Activated T-helper 2 cell treated with anti-CD3 and anti-CD28 coated beads, Interferon-gamma antibody, Interleukin-2, Interleukin-4, amounts not matched to agents 10 μg/mL and 5 μg/mL and 100 μg/mL, durations not matched to agents 14 hours and 24 hours and 36 hours (primary cell): ENCODE measurements around the gene VEPH1. TPM values are rescaled to one million over a fixed set of nuclear protein-coding genes. Genes with fewer than 3 reads are reported as not detected.
"Not testable (repeated sequence)": the region's sequence is repeated elsewhere in the genome, so short reads cannot be mapped to it uniquely, and the experiment has no call there.

Source experiments
- DNase-seq: peaks from one replicate; pipeline ENCODE4 v3.0.0; 2021; ENCODE audit warnings: low spot score
- H3K27ac Mint-ChIP-seq: one replicate; pipeline ENCODE4 v1.8.0; 2021; ENCODE audit warnings: mixed read lengths
- H3K27me3 Mint-ChIP-seq: one replicate; pipeline ENCODE4 v1.8.0; 2021; ENCODE audit warnings: low read depth, mixed read lengths
- H3K36me3 Mint-ChIP-seq: one replicate; pipeline ENCODE4 v1.8.0; 2021; ENCODE audit warnings: low read depth, mixed read lengths
- H3K4me1 Mint-ChIP-seq: one replicate; pipeline ENCODE4 v1.8.0; 2021; ENCODE audit warnings: low read depth, mixed read lengths
- H3K4me3 Mint-ChIP-seq: one replicate; pipeline ENCODE4 v1.8.0; 2021; ENCODE audit warnings: low read depth, mild to moderate bottlenecking, moderate library complexity, mixed read lengths
- H3K9me3 Mint-ChIP-seq: one replicate; pipeline ENCODE4 v1.8.0; 2021; ENCODE audit warnings: mixed read lengths
- intact Hi-C: fragments of 100-400 bp; cut with micrococcal nuclease; formaldehyde crosslinking; loops from one replicate; pipeline ENCODE4 v1.15.1; 2023
- total RNA-seq: library from RNA; stranded (reverse); gene quantifications from 2 replicates; pipeline ENCODE4 v1.2.3, GENCODE V29; 2022

The VEPH1 gene
- total RNA-seq, 1 donor from 2014 or later: not detected

DNA sequence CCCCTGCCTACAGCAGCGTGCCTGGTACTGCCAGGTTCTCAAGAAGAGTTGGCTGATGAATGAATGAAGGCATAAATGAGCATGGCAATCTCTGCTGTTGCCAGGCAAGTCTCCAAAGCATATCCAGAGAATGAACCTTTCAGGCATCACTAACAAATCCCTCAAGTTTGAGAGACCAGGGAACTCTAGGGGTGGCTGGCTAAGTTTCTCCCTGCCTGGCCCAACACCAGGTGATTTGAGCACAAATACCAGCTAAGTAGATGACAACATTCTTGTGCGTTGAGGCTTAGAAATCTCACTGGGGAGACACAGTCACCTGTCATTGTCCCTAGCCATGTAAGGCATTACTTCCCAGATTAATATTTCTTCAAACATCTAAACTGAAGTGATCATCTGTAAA is 147.9 kb downstream of the VEPH1 start:
- DNase-seq: no peak
- no peak overlapping the region for H3K4me3 Mint-ChIP-seq

DNA sequence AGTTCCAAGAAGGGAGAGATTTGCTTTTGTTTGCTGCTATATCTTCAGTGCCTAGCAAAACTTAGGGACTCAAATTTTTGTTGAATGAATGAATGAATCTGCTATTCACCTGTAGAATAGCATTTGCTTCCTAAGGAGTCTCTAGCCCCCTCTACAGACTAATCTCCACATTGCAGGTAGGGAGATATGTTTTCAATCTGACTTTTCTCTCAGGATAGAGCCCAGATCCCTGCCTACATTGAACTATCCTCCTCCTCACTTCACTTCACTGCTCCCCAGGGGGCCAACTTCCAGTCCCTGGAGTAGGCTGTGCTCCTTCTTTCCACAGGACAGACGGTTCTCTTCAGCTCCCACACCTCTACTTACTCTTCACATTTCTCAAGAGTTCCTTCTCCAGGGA is 148.5 kb downstream of the VEPH1 start:
- H3K36me3 Mint-ChIP-seq: no peaks in the 10 kb centered on the region
- H3K27me3 Mint-ChIP-seq: no peaks in the 10 kb centered on the region
- DNase-seq: no peak
- no peaks in the 10 kb centered on the region for H3K9me3 Mint-ChIP-seq
- intact Hi-C loops: no loop called here
- H3K4me1 Mint-ChIP-seq: no peaks in the 10 kb centered on the region
- H3K27ac Mint-ChIP-seq: no peak overlapping the region
- no peak overlapping the region for H3K4me3 Mint-ChIP-seq

More for the DNA sequence above, 147.9 kb downstream of the VEPH1 start:
- Mint-ChIP-seq H3K9me3 (no peaks in the 10 kb centered on the region), H3K27ac (no peak overlapping the region), H3K36me3 (no peaks in the 10 kb centered on the region), H3K27me3 (no peaks in the 10 kb centered on the region), H3K4me1 (no peaks in the 10 kb centered on the region)
- intact Hi-C loops: no loop called here

- H3K9me3 Mint-ChIP-seq: no peaks in the 10 kb centered on the region
- no peaks in the 10 kb centered on the region for H3K36me3 Mint-ChIP-seq
- no peaks in the 10 kb centered on the region for H3K4me1 Mint-ChIP-seq
- H3K27ac Mint-ChIP-seq: no peak overlapping the region
- no peak overlapping the region for H3K4me3 Mint-ChIP-seq
- DNase-seq: no peak
- no peaks in the 10 kb centered on the region for H3K27me3 Mint-ChIP-seq
- intact Hi-C loops: no loop called here
These were observed 149.0 kb downstream of the VEPH1 start for GRCh38 chr3:157354254-157354653.

DNA sequence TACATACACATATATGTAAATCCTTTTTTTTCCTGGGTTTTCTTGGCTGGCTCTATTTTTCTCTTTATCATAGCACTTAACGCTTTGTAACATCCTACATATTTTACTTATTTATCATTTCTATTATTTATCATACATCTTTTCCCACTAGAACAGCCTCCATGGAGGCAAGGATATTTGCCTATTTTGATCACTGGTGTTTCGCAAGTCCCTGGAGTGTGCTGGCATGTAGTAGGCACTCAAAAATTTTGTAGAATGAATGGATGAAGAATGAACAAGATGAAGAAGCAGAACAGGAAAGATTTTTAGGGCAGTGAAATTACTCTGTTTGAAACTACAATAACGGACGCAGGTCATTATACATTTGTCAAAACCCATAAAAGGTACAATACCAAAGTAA is 149.6 kb downstream of the VEPH1 start:
- Mint-ChIP-seq H3K9me3 (no peaks in the 10 kb centered on the region), H3K27ac (no peak overlapping the region), H3K36me3 (no peaks in the 10 kb centered on the region), H3K4me3 (no peak overlapping the region), H3K4me1 (no peaks in the 10 kb centered on the region), H3K27me3 (no peaks in the 10 kb centered on the region)
- DNase-seq: no peak
- intact Hi-C loops: no loop called here

DNA sequence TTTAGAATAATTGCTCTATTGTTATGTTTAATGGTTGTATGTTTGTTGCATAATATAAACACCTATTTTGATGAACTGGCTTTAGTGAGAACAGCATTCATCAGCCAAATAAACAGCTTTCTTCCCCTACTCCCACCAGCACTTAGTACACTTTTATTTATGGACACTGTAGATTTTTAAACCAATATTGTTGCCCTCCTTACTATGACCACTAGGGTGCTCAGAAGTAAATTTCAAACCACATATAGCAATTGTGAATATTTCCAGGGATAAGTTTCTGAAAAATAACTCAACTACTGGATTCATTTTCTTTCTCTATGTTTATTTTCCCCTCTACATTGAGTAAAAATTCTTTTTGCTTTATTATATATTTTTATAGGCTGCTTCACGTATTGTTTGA is 151.2 kb downstream of the VEPH1 start:
- H3K4me1 Mint-ChIP-seq: no peaks in the 10 kb centered on the region
- no peak overlapping the region for H3K27ac Mint-ChIP-seq
- no peak for DNase-seq
- no peaks in the 10 kb centered on the region for H3K36me3 Mint-ChIP-seq
- H3K9me3 Mint-ChIP-seq: no peaks in the 10 kb centered on the region
- H3K4me3 Mint-ChIP-seq: no peak overlapping the region
- intact Hi-C loops: no loop called here
- H3K27me3 Mint-ChIP-seq: no peaks in the 10 kb centered on the region

DNA sequence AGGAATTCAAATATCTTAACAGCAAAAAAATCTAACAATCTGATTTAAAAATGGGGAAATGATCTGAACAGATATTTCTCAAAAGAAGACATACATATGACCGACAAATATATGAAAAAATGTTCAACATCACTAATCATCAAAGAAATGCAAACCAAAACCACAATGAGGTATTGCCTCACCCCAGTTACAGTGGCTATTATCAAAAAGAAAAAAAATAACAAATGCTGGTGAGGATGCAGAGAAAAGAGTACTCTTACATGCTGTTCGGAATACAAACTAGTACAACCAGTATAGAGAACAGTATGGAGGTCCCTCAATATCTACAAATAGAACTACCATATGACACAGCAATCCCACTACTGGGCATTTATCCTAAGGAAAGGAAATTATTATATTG is 152.6 kb downstream of the VEPH1 start:
- H3K36me3 Mint-ChIP-seq, H3K27me3 Mint-ChIP-seq, intact Hi-C loops, H3K27ac Mint-ChIP-seq, H3K9me3 Mint-ChIP-seq, DNase-seq, H3K4me3 Mint-ChIP-seq, H3K4me1 Mint-ChIP-seq: not testable (repeated sequence)

DNA sequence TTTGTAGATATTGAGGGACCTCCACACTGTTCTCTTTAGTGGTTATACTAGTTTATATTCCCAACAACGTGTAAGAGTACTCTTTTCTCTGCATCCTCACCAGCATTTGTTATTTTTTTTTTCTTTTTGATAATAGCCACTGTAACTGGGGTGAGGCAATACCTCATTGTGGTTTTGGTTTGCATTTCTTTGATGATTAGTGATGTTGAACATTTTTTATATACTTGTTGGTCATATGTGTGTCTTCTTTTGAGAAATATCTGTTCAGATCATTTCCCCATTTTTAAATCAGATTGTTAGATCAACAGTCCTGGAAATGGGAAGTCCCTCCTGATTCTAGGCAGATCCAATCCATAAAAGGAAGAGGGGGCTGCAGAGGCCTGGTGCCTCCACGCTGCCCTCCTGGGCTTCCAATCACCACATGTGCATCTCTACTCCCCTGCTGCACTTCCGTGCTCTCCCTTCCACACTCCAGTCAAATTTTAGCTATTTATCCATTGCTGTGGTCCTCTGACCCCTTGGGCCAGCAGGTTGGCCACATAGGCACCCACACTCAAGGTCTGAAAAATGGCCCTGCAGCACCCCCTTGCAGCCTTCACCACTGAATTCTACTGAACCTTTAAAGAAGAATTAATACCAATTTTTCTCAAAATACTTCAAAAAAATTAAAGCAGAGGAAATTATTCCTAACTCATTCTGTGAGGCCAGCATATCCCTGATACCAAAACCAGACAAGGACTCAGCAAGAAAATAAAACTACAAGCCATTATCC is 154.7 kb downstream of the VEPH1 start:
- H3K36me3 Mint-ChIP-seq, H3K9me3 Mint-ChIP-seq, H3K4me3 Mint-ChIP-seq, intact Hi-C loops, H3K4me1 Mint-ChIP-seq, H3K27me3 Mint-ChIP-seq, H3K27ac Mint-ChIP-seq, DNase-seq: not testable (repeated sequence)

- intact Hi-C loops: no loop called here
- no peak overlapping the region for H3K4me3 Mint-ChIP-seq
- no peaks in the 10 kb centered on the region for H3K9me3 Mint-ChIP-seq
- H3K4me1 Mint-ChIP-seq: no peaks in the 10 kb centered on the region
- no peak overlapping the region for H3K27ac Mint-ChIP-seq
- DNase-seq: no peak
- no peaks in the 10 kb centered on the region for H3K27me3 Mint-ChIP-seq
- no peaks in the 10 kb centered on the region for H3K36me3 Mint-ChIP-seq
These were observed 155.5 kb downstream of the VEPH1 start for GRCh38 chr3:157347577-157348303.

- Mint-ChIP-seq H3K27me3 (no peaks in the 10 kb centered on the region), H3K9me3 (no peaks in the 10 kb centered on the region), H3K27ac (no peak overlapping the region), H3K4me3 (no peak overlapping the region), H3K36me3 (no peaks in the 10 kb centered on the region), H3K4me1 (no peaks in the 10 kb centered on the region)
- intact Hi-C loops: no loop called here
- DNase-seq: no peak
These were observed 166.8 kb downstream of the VEPH1 start for GRCh38 chr3:157336252-157337009.

GRCh38 chr3:157335233-157336076 is 167.8 kb downstream of the VEPH1 start:
- no peaks in the 10 kb centered on the region for H3K27me3 Mint-ChIP-seq
- no peaks in the 10 kb centered on the region for H3K36me3 Mint-ChIP-seq
- H3K4me1 Mint-ChIP-seq: no peaks in the 10 kb centered on the region
- no peaks in the 10 kb centered on the region for H3K9me3 Mint-ChIP-seq
- H3K27ac Mint-ChIP-seq: no peak overlapping the region
- no peak overlapping the region for H3K4me3 Mint-ChIP-seq
- no peak for DNase-seq
- intact Hi-C loops: no loop called here

- DNase-seq: no peak
- H3K4me1 Mint-ChIP-seq: no peaks in the 10 kb centered on the region
- no peak overlapping the region for H3K4me3 Mint-ChIP-seq
- no peaks in the 10 kb centered on the region for H3K9me3 Mint-ChIP-seq
- no peaks in the 10 kb centered on the region for H3K27me3 Mint-ChIP-seq
- no peak overlapping the region for H3K27ac Mint-ChIP-seq
- H3K36me3 Mint-ChIP-seq: no peaks in the 10 kb centered on the region
- intact Hi-C loops: no loop called here
These were observed 169.6 kb downstream of the VEPH1 start for GRCh38 chr3:157333551-157333991.

GRCh38 chr3:157330206-157330605 is 173.0 kb downstream of the VEPH1 start:
- Mint-ChIP-seq H3K27me3 (no peaks in the 10 kb centered on the region), H3K4me3 (no peak overlapping the region), H3K36me3 (no peaks in the 10 kb centered on the region), H3K27ac (no peak overlapping the region), H3K9me3 (no peaks in the 10 kb centered on the region), H3K4me1 (no peaks in the 10 kb centered on the region)
- intact Hi-C loops: no loop called here
- DNase-seq: no peak
